ENCODE results near the gene PGBD5.

PGBD5 gene

GRCh38 chr1:230334447-230334837 lies 91.7 kb downstream of the PGBD5 start:
- DNase-seq (ENCODE audit: insufficient read length, low spot score) (no peak), FAIRE-seq (no peak)
- TF ChIP-seq, protein P1, sequence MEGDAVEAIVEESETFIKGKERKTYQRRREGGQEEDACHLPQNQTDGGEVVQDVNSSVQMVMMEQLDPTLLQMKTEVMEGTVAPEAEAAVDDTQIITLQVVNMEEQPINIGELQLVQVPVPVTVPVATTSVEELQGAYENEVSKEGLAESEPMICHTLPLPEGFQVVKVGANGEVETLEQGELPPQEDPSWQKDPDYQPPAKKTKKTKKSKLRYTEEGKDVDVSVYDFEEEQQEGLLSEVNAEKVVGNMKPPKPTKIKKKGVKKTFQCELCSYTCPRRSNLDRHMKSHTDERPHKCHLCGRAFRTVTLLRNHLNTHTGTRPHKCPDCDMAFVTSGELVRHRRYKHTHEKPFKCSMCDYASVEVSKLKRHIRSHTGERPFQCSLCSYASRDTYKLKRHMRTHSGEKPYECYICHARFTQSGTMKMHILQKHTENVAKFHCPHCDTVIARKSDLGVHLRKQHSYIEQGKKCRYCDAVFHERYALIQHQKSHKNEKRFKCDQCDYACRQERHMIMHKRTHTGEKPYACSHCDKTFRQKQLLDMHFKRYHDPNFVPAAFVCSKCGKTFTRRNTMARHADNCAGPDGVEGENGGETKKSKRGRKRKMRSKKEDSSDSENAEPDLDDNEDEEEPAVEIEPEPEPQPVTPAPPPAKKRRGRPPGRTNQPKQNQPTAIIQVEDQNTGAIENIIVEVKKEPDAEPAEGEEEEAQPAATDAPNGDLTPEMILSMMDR (IDR thresholded peaks at IDR 0.05; ENCODE audit: insufficient read depth, missing control alignments): no peak

GRCh38 chr1:230333590-230334446 lies 92.3 kb downstream of the PGBD5 start:
- FAIRE-seq (no peak), DNase-seq (ENCODE audit: insufficient read length, low spot score) (no peak)
- TF ChIP-seq, protein P1 (IDR thresholded peaks at IDR 0.05; ENCODE audit: insufficient read depth, missing control alignments): no peak

DNA sequence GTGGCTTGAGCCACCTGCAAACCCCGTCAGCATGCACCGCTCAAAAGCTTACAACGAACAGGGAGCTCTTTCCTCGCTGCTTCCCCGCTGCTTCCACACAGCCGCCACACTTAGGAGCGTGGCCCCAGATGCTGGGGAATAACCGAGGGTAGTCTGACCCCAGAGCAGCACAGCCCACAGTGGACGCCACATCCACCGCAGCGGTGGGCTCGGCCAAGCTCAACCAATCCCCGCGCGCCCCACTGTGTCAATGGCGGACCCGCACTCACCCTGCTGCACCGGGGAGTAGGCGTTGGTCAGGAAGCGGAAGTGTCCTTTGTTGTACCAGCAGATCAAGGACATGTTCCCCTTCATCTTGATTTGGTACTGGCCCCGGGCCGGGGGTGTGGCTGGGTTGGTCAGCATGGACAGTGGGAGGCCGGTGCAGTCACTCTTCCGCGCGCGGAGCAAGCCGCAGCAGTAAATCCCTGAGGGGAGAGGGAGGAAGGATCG lies 93.5 kb downstream of the PGBD5 start:
- FAIRE-seq: no peak
- TF ChIP-seq, protein P1 (IDR thresholded peaks at IDR 0.05; ENCODE audit: insufficient read depth, missing control alignments): no peak

DNA sequence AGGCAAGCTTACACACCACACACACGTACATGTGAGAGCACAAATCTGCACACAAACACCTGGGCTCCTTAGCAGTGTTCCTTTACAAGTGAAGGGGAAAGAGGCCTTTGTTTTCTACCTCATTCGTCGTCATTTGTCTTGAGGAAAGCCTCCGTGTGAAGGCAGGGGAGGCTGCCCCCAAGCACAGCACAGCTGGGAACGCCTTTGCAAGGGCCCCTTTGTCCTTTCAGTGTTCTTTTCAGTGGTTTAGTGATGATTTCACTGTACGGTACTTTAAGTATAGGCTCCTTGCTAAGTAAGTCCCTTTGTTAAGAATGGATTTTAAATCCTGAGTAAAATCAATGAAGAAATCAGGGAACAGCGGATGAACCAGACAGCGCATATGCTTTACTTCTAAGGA lies 94.1 kb downstream of the PGBD5 start:
- no peak for DNase-seq (ENCODE audit: insufficient read length, low spot score)
- TF ChIP-seq, protein P1 (IDR thresholded peaks at IDR 0.05; ENCODE audit: insufficient read depth, missing control alignments): no peak
- no peak for FAIRE-seq

More for the DNA sequence above, 93.5 kb downstream of the PGBD5 start:
- DNase-seq (ENCODE audit: insufficient read length, low spot score): no peak

- FAIRE-seq (no peak), DNase-seq (ENCODE audit: insufficient read length, low spot score) (no peak)
- TF ChIP-seq, protein P1 (IDR thresholded peaks at IDR 0.05; ENCODE audit: insufficient read depth, missing control alignments): no peak
These were observed 96.0 kb downstream of the PGBD5 start for GRCh38 chr1:230330157-230330556.

- TF ChIP-seq, protein P1 (IDR thresholded peaks at IDR 0.05; ENCODE audit: insufficient read depth, missing control alignments): no peak
- FAIRE-seq: no peak
- no peak for DNase-seq (ENCODE audit: insufficient read length, low spot score)
These were observed 97.7 kb downstream of the PGBD5 start for GRCh38 chr1:230328342-230329015.
